Spleen (tissue), 11 donors: Measurements from ENCODE around the gene OSBPL10. TPM values are rescaled to one million over a fixed set of nuclear protein-coding genes. Genes with fewer than 3 reads are reported as not detected.

Experiments used
- DNase-seq: peaks from one replicate; pipeline ENCODE4 v3.0.0-alpha.2; 2020
- H3K27ac ChIP-seq, 8 donors: fragments of 200-600 bp; sonication (generic) in 7 of 8; 1 replicate in 4 of 8; 2 replicates in 4 of 8; pipeline versions ENCODE4 v1.5.0 to v1.8.0; 2016 to 2021; ENCODE audit warnings: inconsistent platforms in 4 of 8, mild to moderate bottlenecking in 4 of 8, moderate library complexity in 1 of 8
- H3K27me3 ChIP-seq, 7 donors: fragments of 200-600 bp; sonication (generic) in 6 of 7; replicated peaks in 1 of 7; 1 replicate in 4 of 7; 2 replicates in 3 of 7; pipeline versions ENCODE4 v1.5.0 to v1.8.0; 2016 to 2021; ENCODE audit warnings: inconsistent platforms in 3 of 7, mild to moderate bottlenecking in 1 of 7
- H3K36me3 ChIP-seq, 6 donors: fragments of 200-600 bp; sonication (generic) in 5 of 6; 1 replicate in 4 of 6; 2 replicates in 2 of 6; pipeline versions ENCODE4 v1.5.0 to v1.8.0; 2016 to 2021; ENCODE audit warnings: inconsistent platforms in 2 of 6
- H3K4me1 ChIP-seq, 6 donors: fragments of 200-600 bp; sonication (generic) in 5 of 6; 1 replicate in 3 of 6; 2 replicates in 3 of 6; pipeline versions ENCODE4 v1.5.0 to v1.8.0; 2016 to 2021; ENCODE audit warnings: inconsistent platforms in 3 of 6
- H3K4me3 ChIP-seq, 8 donors: fragments of 200-600 bp; sonication (generic) in 7 of 8; 1 replicate in 4 of 8; 2 replicates in 4 of 8; pipeline versions ENCODE4 v1.5.0 to v1.8.0; 2016 to 2021; ENCODE audit warnings: inconsistent platforms in 4 of 8, mild to moderate bottlenecking in 4 of 8, moderate library complexity in 2 of 8
- H3K9me3 ChIP-seq, 8 donors: fragments of 200-600 bp; sonication (generic) in 7 of 8; 1 replicate in 4 of 8; 2 replicates in 4 of 8; pipeline versions ENCODE4 v1.5.0 to v1.8.0; 2016 to 2021; ENCODE audit warnings: inconsistent platforms in 4 of 8
- POLR2A ChIP-seq, 3 donors: fragments of 450-650 bp; IDR thresholded peaks; one replicate each; pipeline ENCODE4 v1.5.1; 2017; ENCODE audit warnings: antibody characterized with exemption in 3 of 3, mild to moderate bottlenecking in 1 of 3
- POLR2AphosphoS5 ChIP-seq, 3 donors: sonication (generic); formaldehyde crosslinking; IDR thresholded peaks; one replicate each; pipeline ENCODE4 v1.5.1; 2017; ENCODE audit warnings: antibody characterized with exemption in 3 of 3
- WGBS, 5 donors: extraction: QIAGEN DNeasy Blood & Tissue Kit in 3 of 5; methylation state at CpG; one replicate each; pipeline versions ENCODE4 v1.1.5 to v1.1.7; 2013 to 2018; 5-methylcytosine and 5-hydroxymethylcytosine counted together
- intact Hi-C: fragments of 100-400 bp; cut with DNase I; formaldehyde crosslinking; loops from one replicate; pipeline ENCODE4 v1.15.0; 2023; ENCODE audit warnings: low total_unique reads
- polyA plus RNA-seq, 3 donors: library from polyadenylated mRNA; stranded (reverse); fragments of 200-250 nt; gene quantifications; one replicate each; pipeline ENCODE4 v1.2.1, GENCODE V29; 2013
- total RNA-seq, 7 donors: library from RNA; depleted of rRNA in 3 of 7; stranded (reverse); fragments of >200 nt in 3 of 7; fragmentation: NEBNext Ultra II Directional in 4 of 7; extraction: Animal tissue kit (Norgen Biotek cat#: 25700) in 4 of 7; gene quantifications; one replicate each; pipeline versions ENCODE4 v1.1.0 to v1.2.1, GENCODE V29; 2016 to 2021
- TF ChIP-seq, protein P1 (sequence below), 11 experiments: fragments of 200-600 bp in 7 of 11; fragments of 450-650 bp in 4 of 11; sonication (generic) in 4 of 11; IDR thresholded peaks in 8 of 11; conservative IDR thresholded peaks in 3 of 11; 1 replicate in 7 of 11; 2 replicates in 4 of 11; pipeline versions ENCODE4 v1.4.0 to v1.8.0; 2016 to 2021; ENCODE audit warnings: antibody characterized with exemption in 11 of 11, inconsistent platforms in 4 of 11, mild to moderate bottlenecking in 1 of 11
- donor health status: healthy with polysubstance abuse.
- donor health status: DM: no; HTN: no; CAD: no; lungs with moderate emphysema.
- donor health status: DM: no; HTN: no; CAD: no.
- donor health status: Bipolar disorder and iron deficiency.
- donor health status: healthy.
- donor health status: DM: no; HTN: no; CAD: no.
- donor health status: DM: yes; HTN: yes; CAD: no.

OSBPL10 gene
- total and polyA plus RNA-seq, 10 donors: 3.8 to 95.1 (median 56.5) TPM

DNA sequence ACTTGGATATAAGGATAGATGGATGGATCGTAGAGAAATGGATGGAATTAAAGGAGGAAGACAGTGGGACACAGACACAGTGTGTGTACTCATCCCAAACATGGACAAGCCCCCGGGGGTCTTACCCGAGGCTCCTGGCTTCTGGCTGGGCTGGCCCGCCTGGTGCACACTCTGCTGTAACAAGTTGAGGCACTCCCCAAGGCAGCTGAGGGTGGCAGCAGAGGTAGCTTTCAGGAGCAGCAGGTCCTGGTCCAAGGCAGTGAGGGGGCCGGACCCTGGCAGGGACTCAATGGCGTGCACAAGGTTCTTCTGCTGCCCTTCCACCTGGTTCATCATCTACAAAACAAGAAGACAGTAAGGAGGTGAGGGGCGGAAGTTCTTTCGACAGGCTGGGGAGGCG lies 233.3 kb downstream of the OSBPL10 start:
- peaks cover 0 to 42% (median 0%) of the 10 kb centered on the region in 6 donors for H3K36me3 ChIP-seq
- no peak overlapping the region for H3K4me3 ChIP-seq
- no peak overlapping the region for H3K27ac ChIP-seq
- TF ChIP-seq, protein P1, sequence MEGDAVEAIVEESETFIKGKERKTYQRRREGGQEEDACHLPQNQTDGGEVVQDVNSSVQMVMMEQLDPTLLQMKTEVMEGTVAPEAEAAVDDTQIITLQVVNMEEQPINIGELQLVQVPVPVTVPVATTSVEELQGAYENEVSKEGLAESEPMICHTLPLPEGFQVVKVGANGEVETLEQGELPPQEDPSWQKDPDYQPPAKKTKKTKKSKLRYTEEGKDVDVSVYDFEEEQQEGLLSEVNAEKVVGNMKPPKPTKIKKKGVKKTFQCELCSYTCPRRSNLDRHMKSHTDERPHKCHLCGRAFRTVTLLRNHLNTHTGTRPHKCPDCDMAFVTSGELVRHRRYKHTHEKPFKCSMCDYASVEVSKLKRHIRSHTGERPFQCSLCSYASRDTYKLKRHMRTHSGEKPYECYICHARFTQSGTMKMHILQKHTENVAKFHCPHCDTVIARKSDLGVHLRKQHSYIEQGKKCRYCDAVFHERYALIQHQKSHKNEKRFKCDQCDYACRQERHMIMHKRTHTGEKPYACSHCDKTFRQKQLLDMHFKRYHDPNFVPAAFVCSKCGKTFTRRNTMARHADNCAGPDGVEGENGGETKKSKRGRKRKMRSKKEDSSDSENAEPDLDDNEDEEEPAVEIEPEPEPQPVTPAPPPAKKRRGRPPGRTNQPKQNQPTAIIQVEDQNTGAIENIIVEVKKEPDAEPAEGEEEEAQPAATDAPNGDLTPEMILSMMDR (IDR thresholded peaks at IDR 0.05 in 8 of 11, conservative IDR thresholded peaks at IDR 0.05 in 3 of 11): no peak
- TF ChIP-seq POLR2AphosphoS5 (IDR thresholded peaks at IDR 0.05): no peak
- TF ChIP-seq POLR2A (IDR thresholded peaks at IDR 0.05): no peak
- H3K9me3 ChIP-seq: no peaks in the 10 kb centered on the region
- no peaks in the 10 kb centered on the region for H3K27me3 ChIP-seq
- 90 to 97% (median 93%) methylated on average over 9 of the region's 9 CpGs for WGBS, 5 donors
- intact Hi-C loops: no loop called here
- DNase-seq: no peak
- H3K4me1 ChIP-seq: no peaks in the 10 kb centered on the region

DNA sequence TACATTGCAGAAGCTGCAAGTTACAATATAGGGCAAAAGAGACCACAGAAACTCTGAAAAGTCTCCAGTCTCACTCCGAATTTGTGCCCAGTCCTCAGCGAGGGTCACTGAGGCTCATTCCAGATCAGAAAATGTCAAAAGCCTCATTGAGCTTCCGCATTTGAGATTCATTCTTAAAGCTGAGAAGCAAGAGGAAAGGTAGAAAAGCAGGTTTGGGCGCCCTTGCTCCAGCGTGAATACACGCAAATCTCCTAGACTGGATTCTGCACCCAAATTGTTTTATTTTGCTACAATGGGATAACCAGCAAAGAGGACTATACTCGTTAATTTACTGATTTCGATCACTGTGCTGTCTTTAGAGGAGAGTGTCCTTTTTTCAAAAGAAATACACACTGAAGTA lies 236.1 kb downstream of the OSBPL10 start:
- Histone ChIP-seq H3K27me3 (no peaks in the 10 kb centered on the region), H3K4me3 (no peak overlapping the region), H3K9me3 (no peaks in the 10 kb centered on the region), H3K4me1 (no peaks in the 10 kb centered on the region), H3K36me3 (peaks cover 0 to 42% (median 0%) of the 10 kb centered on the region in 6 donors), H3K27ac (no peak overlapping the region)
- intact Hi-C loops: no loop called here
- no peak for TF ChIP-seq POLR2AphosphoS5 (IDR thresholded peaks at IDR 0.05)
- TF ChIP-seq, protein P1 (IDR thresholded peaks at IDR 0.05 in 8 of 11, conservative IDR thresholded peaks at IDR 0.05 in 3 of 11): no peak
- TF ChIP-seq POLR2A (IDR thresholded peaks at IDR 0.05): no peak
- WGBS, 5 donors: 94 to 98% (median 95%) methylated on average over 8 of the region's 8 CpGs
- DNase-seq: no peak

DNA sequence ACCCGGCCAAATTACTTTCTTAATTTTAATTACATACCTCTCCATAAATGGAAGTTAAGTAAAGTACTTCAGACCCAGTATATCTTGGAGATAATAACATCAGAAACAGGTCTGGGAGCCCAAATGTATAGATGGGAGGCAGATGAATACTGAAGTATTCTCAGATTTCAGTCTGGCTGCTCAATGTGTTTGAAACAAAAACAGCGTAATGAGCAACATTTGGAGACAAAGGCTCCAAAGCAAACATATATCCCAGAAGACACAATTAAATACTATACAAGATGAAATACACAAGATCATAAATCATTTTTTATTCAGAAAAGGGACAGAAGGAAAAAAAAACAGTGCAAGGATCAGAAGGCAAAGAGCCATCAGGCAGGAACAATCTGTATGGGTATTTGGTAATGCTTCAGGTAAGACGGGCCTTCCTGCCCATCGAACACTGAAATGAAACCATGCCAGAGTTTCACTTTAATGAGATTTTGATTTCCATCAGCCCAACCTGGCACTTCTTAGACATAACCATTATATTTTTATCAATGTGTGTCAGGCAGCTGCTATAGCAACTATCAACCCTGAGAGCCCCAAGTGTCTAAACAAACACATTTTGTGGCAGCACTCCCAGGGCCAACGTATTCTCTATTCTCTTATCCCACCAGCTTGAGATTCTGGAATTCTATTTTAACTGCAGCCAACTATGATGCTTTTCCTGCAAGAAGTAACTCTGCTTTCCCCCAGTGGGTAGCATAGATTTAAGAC lies 237.6 kb downstream of the OSBPL10 start:
- no peak for DNase-seq
- 85 to 96% (median 88%) methylated on average over 5 of the region's 5 CpGs for WGBS, 5 donors
- TF ChIP-seq, protein P1 (IDR thresholded peaks at IDR 0.05 in 8 of 11, conservative IDR thresholded peaks at IDR 0.05 in 3 of 11): no peak
- TF ChIP-seq POLR2A (IDR thresholded peaks at IDR 0.05) (no peak), POLR2AphosphoS5 (IDR thresholded peaks at IDR 0.05) (no peak)
- intact Hi-C loops: no loop called here
- Histone ChIP-seq H3K4me1 (no peaks in the 10 kb centered on the region), H3K9me3 (no peaks in the 10 kb centered on the region), H3K36me3 (peaks cover 0 to 42% (median 0%) of the 10 kb centered on the region in 6 donors), H3K27ac (no peak overlapping the region), H3K27me3 (no peaks in the 10 kb centered on the region), H3K4me3 (no peak overlapping the region)

DNA sequence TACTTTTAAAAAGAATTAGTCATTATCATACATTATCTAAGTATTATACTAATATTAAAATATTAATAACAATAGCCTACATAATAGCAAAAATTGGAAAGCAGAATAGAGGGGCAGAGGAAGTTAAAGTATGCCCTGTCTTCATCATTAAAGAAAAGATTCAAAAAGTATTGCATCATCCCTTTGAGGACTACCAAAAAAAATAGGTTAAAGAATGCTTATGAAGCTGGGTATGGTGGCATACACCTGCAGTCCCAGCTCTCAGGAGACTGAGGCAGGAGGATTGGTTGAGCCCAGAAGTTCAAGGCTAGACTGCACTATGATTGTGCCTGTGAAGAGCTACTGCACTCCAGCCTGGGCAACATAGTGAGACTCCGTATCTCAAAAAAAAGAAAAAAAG lies 240.7 kb downstream of the OSBPL10 start:
- Histone ChIP-seq H3K4me1 (no peaks in the 10 kb centered on the region), H3K27me3 (no peaks in the 10 kb centered on the region), H3K36me3 (peaks cover 0 to 24% (median 0%) of the 10 kb centered on the region in 6 donors), H3K27ac (no peak overlapping the region), H3K4me3 (no peak overlapping the region), H3K9me3 (no peaks in the 10 kb centered on the region)
- 91 to 100% (median 93%) methylated on average over 1 of the region's 1 CpG for WGBS, 5 donors
- intact Hi-C loops: no loop called here
- no peak for DNase-seq
- TF ChIP-seq POLR2AphosphoS5 (IDR thresholded peaks at IDR 0.05) (no peak), POLR2A (IDR thresholded peaks at IDR 0.05) (no peak)
- TF ChIP-seq, protein P1 (IDR thresholded peaks at IDR 0.05 in 8 of 11, conservative IDR thresholded peaks at IDR 0.05 in 3 of 11): no peak
